SU-DHL-6 (cell line): Measurements from ENCODE around the gene ZBED5.

ENCODE experiments used
- CTCF ChIP-seq: fragments of 200-600 bp; sonication (generic); IDR thresholded peaks from one replicate; pipeline ENCODE4 v1.5.1; 2017; ENCODE audit warnings: antibody characterized with exemption, mild to moderate bottlenecking, low read length, moderate library complexity; ENCODE audit not compliant: insufficient read depth, poor library complexity, severe bottlenecking
- EZH2phosphoT487 ChIP-seq: fragments of 200-600 bp; sonication (generic), shearing (Covaris generic); conservative IDR thresholded peaks from 2 replicates; pipeline ENCODE4 v1.6.1; 2018; ENCODE audit warnings: mild to moderate bottlenecking, antibody characterized with exemption, low read length, moderate library complexity, mixed read lengths

DNA sequence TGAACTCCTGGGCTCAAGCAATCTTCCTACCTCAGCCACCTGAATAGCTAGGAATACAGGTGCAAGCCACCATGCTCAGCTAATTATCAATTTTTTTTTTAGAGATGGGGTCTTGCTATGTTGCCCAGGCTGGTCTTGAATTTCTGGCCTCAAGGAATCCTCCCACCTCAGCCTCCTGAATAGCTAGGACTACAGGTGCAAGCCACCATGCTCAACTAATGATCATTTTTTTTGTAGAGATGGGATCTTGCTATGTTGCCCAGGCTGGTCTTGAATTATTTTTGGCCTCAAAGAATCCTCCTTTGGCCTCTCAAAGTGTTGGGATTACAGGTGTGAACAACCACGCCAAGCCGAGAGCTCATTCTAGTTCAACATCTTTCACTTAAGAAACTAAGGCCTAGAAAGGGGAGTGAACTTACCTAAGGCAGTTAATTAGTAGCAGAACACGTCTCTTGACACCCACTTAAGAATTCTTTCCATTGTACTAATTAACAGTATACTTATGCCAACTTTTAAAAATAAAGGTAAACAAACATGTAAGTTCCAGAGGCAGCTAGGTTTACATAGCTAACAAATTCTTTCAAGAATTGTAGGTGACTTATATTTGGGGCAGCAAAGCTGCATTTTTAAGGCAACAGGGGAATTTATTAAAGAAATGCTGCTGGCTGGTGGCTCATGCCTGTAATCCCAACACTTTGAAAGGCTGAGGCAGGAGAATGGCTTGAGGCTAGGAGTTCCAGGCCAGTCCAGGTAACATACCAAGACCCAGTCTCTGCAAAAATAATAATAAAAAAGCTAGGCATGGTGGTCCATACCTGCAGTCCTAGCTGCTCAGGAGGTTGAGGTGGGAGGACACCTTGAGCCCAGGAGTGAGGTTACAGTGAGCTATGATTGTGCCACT, 9.6 kb downstream of the ZBED5 start:
- no peak for TF ChIP-seq CTCF
- no peak for TF ChIP-seq EZH2phosphoT487
